Endothelial cell of umbilical vein (primary cell): ENCODE results near the gene GATAD2A. TPM values are rescaled to one million over a fixed set of nuclear protein-coding genes. Genes with fewer than 3 reads are reported as not detected.

Source experiments
- BruUV-seq: library from RNA; stranded (reverse); fragments of 400-500 nt; replicated peaks from 2 replicates; lab custom pipeline; 2021; lab: Mats Ljungman, UMichigan
- CTCF ChIA-PET: fragments of 300-600, 350-600 bp; sonication (Branson Sonifier 250); formaldehyde crosslinking; loops from one replicate; lab custom pipeline; 2021; ENCODE audit warnings: antibody characterized with exemption, inconsistent platforms; lab: Charles Lee
- POLR2A ChIA-PET: fragments of 300-600, 350-600 bp; sonication (Branson Sonifier 250); formaldehyde crosslinking; loops from one replicate; lab custom pipeline; 2021; ENCODE audit warnings: antibody characterized with exemption, inconsistent platforms; lab: Charles Lee
- DNase-seq: peaks from one replicate; pipeline ENCODE4 v3.0.0-alpha.2; 2011; ENCODE audit warnings: low read depth, low spot score
- FAIRE-seq: peaks from 2 replicates; lab custom pipeline; 2011; peaks lifted over from hg19 to GRCh38; lab: Jason Lieb, UNC
- H2AFZ ChIP-seq: 2 replicates; pipeline ENCODE4 v1.6.0; 2012; ENCODE audit warnings: low read depth, low read length, control low read depth, inconsistent platforms
- H3K27ac ChIP-seq: 2 replicates; pipeline ENCODE4 v1.5.1; 2011; ENCODE audit warnings: low read depth, mild to moderate bottlenecking, control low read depth, low read length, moderate library complexity; ENCODE audit not compliant: insufficient read depth
- H3K27me3 ChIP-seq, 2 experiments: 2 replicates each; pipeline versions ENCODE4 v1.6.0 to v1.6.1; 2011; ENCODE audit warnings: low read length in 2 of 2, mixed read lengths in 1 of 2; ENCODE audit not compliant: control insufficient read depth in 2 of 2, insufficient read depth in 2 of 2
- H3K36me3 ChIP-seq, 2 experiments: 2 replicates in 1 of 2; 3 replicates in 1 of 2; pipeline ENCODE4 v1.5.1; 2011; ENCODE audit warnings: low read length in 2 of 2, mild to moderate bottlenecking in 1 of 2, moderate library complexity in 1 of 2; ENCODE audit not compliant: control insufficient read depth in 2 of 2, insufficient read depth in 2 of 2; ENCODE audit errors: extremely low read depth in 1 of 2
- H3K4me1 ChIP-seq: 3 replicates; pipeline ENCODE4 v1.5.1; 2011; ENCODE audit warnings: mild to moderate bottlenecking, low read length; ENCODE audit not compliant: control insufficient read depth, insufficient read depth; ENCODE audit errors: extremely low read depth
- H3K4me2 ChIP-seq: 2 replicates; pipeline ENCODE4 v1.6.1; 2011; ENCODE audit warnings: low read length, control low read depth, mixed read lengths; ENCODE audit not compliant: insufficient read depth
- H3K4me3 ChIP-seq, 3 experiments: fragments of 200-600 bp in 1 of 3; sonication (generic), shearing (Covaris generic) in 1 of 3; replicated peaks in 1 of 3; 2 replicates each; pipeline ENCODE4 v1.5.1; 2011 to 2016; ENCODE audit warnings: control low read depth in 3 of 3, low read length in 3 of 3, mild to moderate bottlenecking in 2 of 3, inconsistent platforms in 1 of 3, low read depth in 1 of 3, moderate library complexity in 1 of 3; ENCODE audit not compliant: insufficient read depth in 1 of 3
- H3K79me2 ChIP-seq: 2 replicates; pipeline ENCODE4 v1.6.0; 2012; ENCODE audit warnings: low read length, inconsistent platforms; ENCODE audit not compliant: control insufficient read depth, insufficient read depth
- H3K9ac ChIP-seq: replicated peaks from 2 replicates; pipeline ENCODE3; 2011; ENCODE audit warnings: low read length, control low read depth; ENCODE audit not compliant: insufficient read depth; ENCODE audit errors: extremely low read depth
- H3K9me1 ChIP-seq: replicated peaks from 3 replicates; pipeline ENCODE4 v1.6.0; 2011; ENCODE audit warnings: mild to moderate bottlenecking, low read length; ENCODE audit not compliant: control insufficient read depth, insufficient read depth; ENCODE audit errors: extremely low read depth
- H3K9me3 ChIP-seq: replicated peaks from 2 replicates; pipeline ENCODE4 v1.5.1; 2012; ENCODE audit warnings: low read length, inconsistent platforms; ENCODE audit not compliant: control insufficient read depth, insufficient read depth
- H4K20me1 ChIP-seq: replicated peaks from 2 replicates; pipeline ENCODE3; 2011; ENCODE audit warnings: mild to moderate bottlenecking, low read length; ENCODE audit not compliant: control insufficient read depth, insufficient read depth; ENCODE audit errors: extremely low read depth
- EZH2 ChIP-seq: IDR thresholded peaks from 2 replicates; pipeline ENCODE4 v1.6.1; 2012; ENCODE audit warnings: borderline replicate concordance, low read depth, mild to moderate bottlenecking, moderate library complexity, low read length, inconsistent platforms; ENCODE audit not compliant: severe bottlenecking
- FOS ChIP-seq: IDR thresholded peaks from 2 replicates; pipeline ENCODE4 v1.6.1; 2011; ENCODE audit warnings: mild to moderate bottlenecking, low read length, moderate library complexity, borderline replicate concordance; ENCODE audit not compliant: insufficient read depth
- GATA2 ChIP-seq: IDR thresholded peaks from 2 replicates; pipeline ENCODE4 v1.7.0; 2011; ENCODE audit warnings: low read depth, mild to moderate bottlenecking, moderate library complexity, mixed read lengths, low read length; ENCODE audit not compliant: insufficient read length, insufficient read depth
- JUN ChIP-seq: IDR thresholded peaks from 2 replicates; pipeline ENCODE4 v1.6.1; 2011; ENCODE audit warnings: borderline replicate concordance, low read depth; ENCODE audit not compliant: insufficient read length, insufficient read depth
- MYC ChIP-seq: IDR thresholded peaks from one replicate; pipeline ENCODE4 v1.6.1; 2011; ENCODE audit warnings: mild to moderate bottlenecking, low read depth, low read length
- POLR2A ChIP-seq: IDR thresholded peaks from 2 replicates; pipeline ENCODE4 v1.6.1; 2012; ENCODE audit warnings: low read depth, mild to moderate bottlenecking, control low read depth, low read length
- POLR2AphosphoS5 ChIP-seq: IDR thresholded peaks from 2 replicates; pipeline ENCODE4 v1.6.1; 2012; ENCODE audit warnings: low read depth, mild to moderate bottlenecking, control low read depth, low read length, moderate library complexity; ENCODE audit not compliant: insufficient read depth
- dilution Hi-C: fragments of 300-500 bp; cut with MboI; formaldehyde crosslinking; loops from one replicate; pipeline ENCODE4 v1.15.0; 2019; ENCODE audit warnings: low sequenced_read_pairs; ENCODE audit not compliant: extremely low pct_ligation_motif_present
- intact Hi-C: fragments of 100-400 bp; cut with micrococcal nuclease; formaldehyde crosslinking; loops from one replicate; pipeline ENCODE4 v1.10.0; 2022
- polyA plus RNA-seq, 4 experiments: library from polyadenylated mRNA; depleted of rRNA in 3 of 4; stranded (reverse) in 3 of 4; unstranded in 1 of 4; fragments of >200 nt; gene quantifications; 2 replicates each; pipeline versions ENCODE4 v1.2.1 to v1.2.3, GENCODE V29; 2011 to 2012; ENCODE audit warnings: missing spikeins in 1 of 4
- total RNA-seq: library from RNA; stranded (reverse); gene quantifications from 2 replicates; pipeline ENCODE4 v1.2.3, GENCODE V29; 2021
- TF ChIP-seq, protein P1 (sequence below), 2 donors: IDR thresholded peaks; 1 replicate in 1 of 2; 2 replicates in 1 of 2; pipeline ENCODE4 v1.5.1; 2011; ENCODE audit warnings: low read length in 2 of 2, mild to moderate bottlenecking in 2 of 2, moderate library complexity in 2 of 2, control low read depth in 1 of 2, inconsistent platforms in 1 of 2, low read depth in 1 of 2; ENCODE audit not compliant: insufficient read depth in 1 of 2; ENCODE audit errors: extremely low read depth in 1 of 2
- TF ChIP-seq, protein P2 (sequence below): IDR thresholded peaks from 2 replicates; pipeline ENCODE4 v1.6.1; 2011; ENCODE audit not compliant: insufficient read depth, insufficient read length

Gene GATAD2A
- total and polyA plus RNA-seq, 2 donors (not counting 3 experiments of a cell fraction or from before 2014, with no cell fraction given): 27.3 to 134 TPM

GRCh38 chr19:19534556-19535265, 129.2 kb downstream of the GATAD2A start:
- intact Hi-C loops (no loop called here), dilution Hi-C loops (no loop called here)
- TF ChIP-seq, protein P1, sequence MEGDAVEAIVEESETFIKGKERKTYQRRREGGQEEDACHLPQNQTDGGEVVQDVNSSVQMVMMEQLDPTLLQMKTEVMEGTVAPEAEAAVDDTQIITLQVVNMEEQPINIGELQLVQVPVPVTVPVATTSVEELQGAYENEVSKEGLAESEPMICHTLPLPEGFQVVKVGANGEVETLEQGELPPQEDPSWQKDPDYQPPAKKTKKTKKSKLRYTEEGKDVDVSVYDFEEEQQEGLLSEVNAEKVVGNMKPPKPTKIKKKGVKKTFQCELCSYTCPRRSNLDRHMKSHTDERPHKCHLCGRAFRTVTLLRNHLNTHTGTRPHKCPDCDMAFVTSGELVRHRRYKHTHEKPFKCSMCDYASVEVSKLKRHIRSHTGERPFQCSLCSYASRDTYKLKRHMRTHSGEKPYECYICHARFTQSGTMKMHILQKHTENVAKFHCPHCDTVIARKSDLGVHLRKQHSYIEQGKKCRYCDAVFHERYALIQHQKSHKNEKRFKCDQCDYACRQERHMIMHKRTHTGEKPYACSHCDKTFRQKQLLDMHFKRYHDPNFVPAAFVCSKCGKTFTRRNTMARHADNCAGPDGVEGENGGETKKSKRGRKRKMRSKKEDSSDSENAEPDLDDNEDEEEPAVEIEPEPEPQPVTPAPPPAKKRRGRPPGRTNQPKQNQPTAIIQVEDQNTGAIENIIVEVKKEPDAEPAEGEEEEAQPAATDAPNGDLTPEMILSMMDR (IDR thresholded peaks at IDR 0.05; ENCODE audit: extremely low read depth in 1 of 2, insufficient read depth in 1 of 2, low read depth in 1 of 2, low read length in 2 of 2): no peak
- TF ChIP-seq EZH2 (no peak), POLR2A (no peak), POLR2AphosphoS5 (no peak), GATA2 (no peak), JUN (no peak), MYC (no peak), FOS (no peak)
- TF ChIP-seq, protein P2, sequence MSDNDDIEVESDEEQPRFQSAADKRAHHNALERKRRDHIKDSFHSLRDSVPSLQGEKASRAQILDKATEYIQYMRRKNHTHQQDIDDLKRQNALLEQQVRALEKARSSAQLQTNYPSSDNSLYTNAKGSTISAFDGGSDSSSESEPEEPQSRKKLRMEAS: no peak
- no peaks in the 10 kb centered on the region for H4K20me1 ChIP-seq
- no peaks in the 10 kb centered on the region for H3K9me1 ChIP-seq
- H3K79me2 ChIP-seq: no peaks in the 10 kb centered on the region
- no peaks in the 10 kb centered on the region for H3K9me3 ChIP-seq
- ChIA-PET CTCF (interaction anchor here (1.0 to 1.4 kb wide), 3 partner anchors 18 to 88 kb away, joined by 3 to 5 read pairs (median 3); no protein-coding TSS in a partner anchor), POLR2A (no interaction called here)
- DNase-seq: no peak
- no peaks in the 10 kb centered on the region for H3K36me3 ChIP-seq
- H3K9ac ChIP-seq: no peak overlapping the region
- peaks cover 17 to 20% of the 10 kb centered on the region in 2 experiments for H3K27me3 ChIP-seq
- H3K4me1 ChIP-seq: no peaks in the 10 kb centered on the region
- no peak overlapping the region for H3K4me3 ChIP-seq
- no peak overlapping the region for H2AFZ ChIP-seq
- no peak for FAIRE-seq
- no peak overlapping the region for H3K27ac ChIP-seq
- no peak overlapping the region for H3K4me2 ChIP-seq
- BruUV-seq: no TSS peak
